ENCODE data around the gene ATF7. TPM values are rescaled to one million over a fixed set of nuclear protein-coding genes. Genes with fewer than 3 reads are reported as not detected.

The ATF7 gene
- total and polyA plus RNA-seq, 9 of the 15 experiments (the other 6 are each of a cell fraction or from before 2014, with no cell fraction given), result 10.6 to 30.4 (median 20.7) TPM

GRCh38 chr12:53497461-53497860, 128.7 kb downstream of the ATF7 start:
- Histone ChIP-seq H3K79me2 (ENCODE audit: control insufficient read depth, insufficient read depth, low read length) (peaks cover 20% of the 10 kb centered on the region), H3K9me3 (replicated peaks; ENCODE audit: control insufficient read depth, insufficient read depth, low read depth, low read length) (no peaks in the 10 kb centered on the region), H3K9ac (ENCODE audit: insufficient read depth in 1 of 2, low read depth in 2 of 2, low read length in 2 of 2) (no peak overlapping the region; a peak in 1 of 4 replicates), H4K20me1 (replicated peaks; ENCODE audit: control insufficient read depth, insufficient read depth, low read length) (no peaks in the 10 kb centered on the region), H3K4me1 (replicated peaks in 1 of 2; ENCODE audit: control insufficient read depth in 2 of 2, insufficient read depth in 2 of 2, low read length in 2 of 2) (peaks cover 44 to 55% of the 10 kb centered on the region in 2 experiments; a peak in 4 of 5 replicates), H3K9me1 (ENCODE audit: control insufficient read depth, insufficient read depth, low read length) (no peaks in the 10 kb centered on the region), H3K27me3 (ENCODE audit: control insufficient read depth in 2 of 2, insufficient read depth in 2 of 2, low read length in 2 of 2) (no peaks in the 10 kb centered on the region), H3K4me2 (ENCODE audit: insufficient read depth, low read length) (no peak overlapping the region), H3K4me3 (no peak overlapping the region), H2AFZ (ENCODE audit: low read depth, low read length) (no peak overlapping the region), H3K36me3 (ENCODE audit: control insufficient read depth, insufficient read depth, low read length) (no peaks in the 10 kb centered on the region), H3K27ac (ENCODE audit: extremely low read depth, low read depth, low read length) (no peak overlapping the region)
- WGBS (ENCODE audit: insufficient coverage, low coverage, missing lambda C conversion rate), result 68% methylated on average over 3 of the region's 3 CpGs
- in situ Hi-C loops (cut with MboI), result no loop called here
- CTCF ChIA-PET (ENCODE audit: low intra/inter-chr PET ratio), result no interaction called here
- intact Hi-C loops (cut with micrococcal nuclease), result no loop called here
- POLR2A ChIA-PET, result interaction anchor here (0.7 to 1.1 kb wide), 3 partner anchors 11 to 39 kb away, joined by 3 to 4 read pairs (median 4); no protein-coding TSS in a partner anchor
- DNase-seq (ENCODE audit: extremely low read depth in 1 of 4, low spot score in 3 of 4) (no peak), FAIRE-seq (no peak), ATAC-seq (no peak)
- no TSS peak for BruUV-seq (replicated peaks)
- TF ChIP-seq JUN (IDR thresholded peaks at IDR 0.05; ENCODE audit: borderline replicate concordance, low read depth, low read length), result no peak
- TF ChIP-seq JUN (CRISPR knock-in tag; IDR thresholded peaks at IDR 0.05; ENCODE audit: borderline replicate concordance), result no peak
- no peak for TF ChIP-seq YBX1 (IDR thresholded peaks at IDR 0.05)
- TF ChIP-seq SP1 (CRISPR knock-in tag; IDR thresholded peaks at IDR 0.05), result no peak
- TF ChIP-seq ZBTB2 (IDR thresholded peaks at IDR 0.05), result no peak
- no peak for TF ChIP-seq NCOA2 (IDR thresholded peaks at IDR 0.05; ENCODE audit: partially characterized antibody in 2 of 2)
- no peak for TF ChIP-seq CBFA2T2 (conservative IDR thresholded peaks at IDR 0.05)
- no peak for TF ChIP-seq CGGBP1 (CRISPR knock-in tag; IDR thresholded peaks at IDR 0.05)
- no peak for TF ChIP-seq ZNF695 (CRISPR knock-in tag; IDR thresholded peaks at IDR 0.05)
- TF ChIP-seq GTF2F1 (IDR thresholded peaks at IDR 0.05; ENCODE audit: low read depth, low read length), result no peak
- no peak for TF ChIP-seq KAT7 (CRISPR knock-in tag; IDR thresholded peaks at IDR 0.05; ENCODE audit: borderline replicate concordance)
- TF ChIP-seq ZNF408 (CRISPR knock-in tag; IDR thresholded peaks at IDR 0.05; ENCODE audit: low read depth), result no peak
- TF ChIP-seq CBX8 (IDR thresholded peaks at IDR 0.05; ENCODE audit: borderline replicate concordance, extremely low read depth, low read depth, low read length, poor library complexity, severe bottlenecking), result no peak
- TF ChIP-seq ZNF57 (CRISPR knock-in tag; IDR thresholded peaks at IDR 0.05), result no peak
- no peak for TF ChIP-seq PKNOX1 (IDR thresholded peaks at IDR 0.05)
- TF ChIP-seq MYC (IDR thresholded peaks at IDR 0.05; ENCODE audit: low read depth, low read length), result no peak
- no peak for TF ChIP-seq MYC (CRISPR knock-in tag; IDR thresholded peaks at IDR 0.05; ENCODE audit: borderline replicate concordance, low read depth)
- no peak for TF ChIP-seq ZNF282 (CRISPR knock-in tag; IDR thresholded peaks at IDR 0.05)
- TF ChIP-seq HOMEZ (CRISPR knock-in tag; IDR thresholded peaks at IDR 0.05), result no peak
- no peak for TF ChIP-seq POU5F1 (IDR thresholded peaks at IDR 0.05; ENCODE audit: borderline replicate concordance, low read depth, low read length, partially characterized antibody)
- TF ChIP-seq CXXC5 (CRISPR knock-in tag; IDR thresholded peaks at IDR 0.05), result no peak

Data from K562 (cell line).